T-helper 9 cell (primary cell): Measurements from ENCODE around the gene BSN.
"Not testable (repeated sequence)": the region's sequence is repeated elsewhere in the genome, so short reads cannot be mapped to it uniquely, and the experiment has no call there.

Experiments
- DNase-seq: peaks from one replicate; pipeline ENCODE4 v3.0.0-alpha.2; 2020

Gene BSN

GRCh38 chr3:49680493-49681231, 126.4 kb downstream of the BSN start:
- DNase-seq, result no peak

GRCh38 chr3:49681232-49681522, 126.9 kb downstream of the BSN start:
- no peak for DNase-seq

GRCh38 chr3:49681543-49681942, 127.3 kb downstream of the BSN start:
- no peak for DNase-seq

GRCh38 chr3:49683162-49683561, 128.9 kb downstream of the BSN start:
- DNase-seq, result no peak

GRCh38 chr3:49684453-49684852, 130.2 kb downstream of the BSN start:
- not testable (repeated sequence) for DNase-seq

- DNase-seq, result not testable (repeated sequence)
These were observed 130.8 kb downstream of the BSN start for GRCh38 chr3:49685103-49685502.

- DNase-seq, result not testable (repeated sequence)
These were observed 131.6 kb downstream of the BSN start for GRCh38 chr3:49685846-49686245.

- peak; percentile 32 for DNase-seq
These were observed 132.1 kb downstream of the BSN start for GRCh38 chr3:49686346-49686745.

- DNase-seq, result peak; percentile 27
These were observed 132.6 kb downstream of the BSN start for GRCh38 chr3:49686769-49687423.

GRCh38 chr3:49687424-49687795, 133.1 kb downstream of the BSN start:
- not testable (repeated sequence) for DNase-seq

- DNase-seq, result not testable (repeated sequence)
These were observed 134.2 kb downstream of the BSN start for GRCh38 chr3:49688338-49689045.

- peak; percentile 93 for DNase-seq
These were observed 135.0 kb downstream of the BSN start, which contains the start of the genes MST1 and RNF123 for GRCh38 chr3:49689046-49689907. MST1 (minus strand) TSS chr3:49689474; CDS start chr3:49688691, 783 bp downstream. RNF123 (plus strand) TSS chr3:49689557; CDS start chr3:49691166, 1,609 bp downstream.

GRCh38 chr3:49689908-49690624, 135.8 kb downstream of the BSN start:
- DNase-seq, result not testable (repeated sequence)

- not testable (repeated sequence) for DNase-seq
These were observed 136.6 kb downstream of the BSN start for GRCh38 chr3:49690856-49691255.

- not testable (repeated sequence) for DNase-seq
These were observed 137.2 kb downstream of the BSN start for GRCh38 chr3:49691481-49691880.

- not testable (repeated sequence) for DNase-seq
These were observed 140.3 kb downstream of the BSN start for GRCh38 chr3:49694409-49695070.

- DNase-seq, result not testable (repeated sequence)
These were observed 141.2 kb downstream of the BSN start for GRCh38 chr3:49695350-49696015.

- no peak for DNase-seq
These were observed 145.2 kb downstream of the BSN start for GRCh38 chr3:49699281-49699979.

GRCh38 chr3:49700014-49700413, 145.7 kb downstream of the BSN start:
- no peak for DNase-seq

- DNase-seq, result no peak
These were observed 146.3 kb downstream of the BSN start for GRCh38 chr3:49700453-49701128.
